Effector CD4-positive, alpha-beta T cell (primary cell): ENCODE data around the gene SCD5.
"Not testable (repeated sequence)": the region's sequence is repeated elsewhere in the genome, so short reads cannot be mapped to it uniquely, and the experiment has no call there.

ENCODE experiments used
- DNase-seq: peaks from one replicate; pipeline ENCODE4 v3.0.0-alpha.2; 2020
- total RNA-seq: gene quantifications from one replicate; lab custom pipeline; 2026; lab: John Stamatoyannopoulos, UW

SCD5 gene
- 0.75 reads per million for total RNA-seq

- no peak for DNase-seq
These were observed at the start of gene SCD5 for GRCh38 chr4:82798168-82799005. SCD5 (minus strand) TSS chr4:82798796; CDS start chr4:82798537, 259 bp downstream.

GRCh38 chr4:82842593-82842992, 44.0 kb upstream of the SCD5 start:
- no peak for DNase-seq

DNA sequence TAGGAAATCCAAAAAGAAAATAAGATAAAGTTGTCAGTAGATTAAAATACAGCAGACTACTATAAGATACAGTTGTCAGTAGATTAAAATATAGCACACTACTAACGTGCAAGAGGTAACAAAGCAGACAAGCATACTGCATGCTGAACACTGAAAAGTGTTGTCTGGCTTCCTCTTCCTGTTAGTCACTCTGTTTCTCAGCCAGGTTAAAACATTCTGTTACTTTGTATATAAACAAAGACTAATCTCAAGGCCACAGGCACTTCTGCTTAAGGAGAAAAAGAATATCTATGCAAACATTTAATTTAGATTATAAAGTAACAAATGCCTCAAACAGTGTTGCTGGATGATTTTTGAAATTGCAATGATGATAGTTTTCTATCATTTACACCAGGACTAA, 41.0 kb upstream of the SCD5 start:
- no peak for DNase-seq

GRCh38 chr4:82833696-82834313, 35.2 kb upstream of the SCD5 start:
- DNase-seq = no peak

GRCh38 chr4:82833060-82833459, 34.5 kb upstream of the SCD5 start:
- DNase-seq = not testable (repeated sequence)

DNA sequence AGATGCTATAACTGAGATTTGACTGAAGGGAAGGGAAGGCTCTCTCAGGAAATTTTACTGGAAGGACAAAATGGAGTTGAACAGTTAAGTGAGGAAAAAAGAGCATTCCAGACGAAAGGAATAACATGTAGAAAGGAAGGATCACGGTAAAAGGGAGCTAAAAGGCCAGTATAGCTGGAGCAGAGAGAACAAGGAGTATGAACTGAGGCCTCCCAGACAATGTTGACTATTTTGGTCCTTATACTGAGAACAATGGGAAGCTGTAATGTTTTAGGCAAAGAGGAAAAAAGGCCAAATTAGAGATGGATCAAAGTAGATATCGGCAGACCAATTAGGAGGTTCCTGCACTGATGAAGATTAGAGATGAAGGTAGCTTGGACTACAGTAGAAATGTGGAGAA, 26.8 kb upstream of the SCD5 start:
- DNase-seq = no peak

DNA sequence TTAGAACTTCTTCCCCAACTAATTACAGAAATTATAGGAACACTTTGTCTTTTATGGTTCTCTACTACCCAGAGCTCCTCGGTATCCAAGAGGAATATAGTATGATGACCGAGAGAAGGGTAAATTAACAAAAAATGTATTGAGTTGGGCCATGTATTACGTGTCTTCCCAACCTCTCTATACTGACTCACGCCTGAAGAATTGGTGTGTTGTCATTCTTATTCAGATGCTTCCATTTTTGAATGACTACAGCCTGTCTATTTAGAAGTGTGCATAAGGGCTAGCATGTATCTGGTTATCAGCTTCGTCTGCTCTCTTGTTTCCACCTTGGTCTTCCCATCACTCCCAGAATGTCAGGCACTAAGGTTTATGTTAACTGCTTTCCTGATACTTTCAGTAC, 24.5 kb upstream of the SCD5 start:
- DNase-seq = no peak

GRCh38 chr4:82820689-82821088, 22.1 kb upstream of the SCD5 start:
- no peak for DNase-seq

GRCh38 chr4:82818664-82819662, 20.4 kb upstream of the SCD5 start:
- no peak for DNase-seq

DNA sequence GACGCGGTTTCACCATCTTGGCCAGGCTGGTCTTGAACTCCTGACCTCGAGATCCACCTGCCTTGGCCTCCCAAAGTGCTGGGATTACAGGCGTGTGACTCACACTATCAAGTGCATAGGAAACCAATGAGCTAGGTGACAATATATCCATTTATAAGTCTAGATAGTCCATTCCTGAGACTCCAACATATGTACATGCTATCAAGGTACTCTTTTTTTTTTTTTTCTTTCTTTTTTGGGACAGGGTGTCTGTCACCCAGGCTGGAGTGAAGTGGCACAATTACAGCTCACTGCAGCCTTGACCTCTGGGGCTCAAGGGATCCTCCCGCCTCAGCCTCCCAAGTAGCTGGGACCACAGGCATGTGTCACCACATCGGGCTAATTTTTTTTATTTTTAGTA, 18.3 kb upstream of the SCD5 start:
- DNase-seq = not testable (repeated sequence)

DNA sequence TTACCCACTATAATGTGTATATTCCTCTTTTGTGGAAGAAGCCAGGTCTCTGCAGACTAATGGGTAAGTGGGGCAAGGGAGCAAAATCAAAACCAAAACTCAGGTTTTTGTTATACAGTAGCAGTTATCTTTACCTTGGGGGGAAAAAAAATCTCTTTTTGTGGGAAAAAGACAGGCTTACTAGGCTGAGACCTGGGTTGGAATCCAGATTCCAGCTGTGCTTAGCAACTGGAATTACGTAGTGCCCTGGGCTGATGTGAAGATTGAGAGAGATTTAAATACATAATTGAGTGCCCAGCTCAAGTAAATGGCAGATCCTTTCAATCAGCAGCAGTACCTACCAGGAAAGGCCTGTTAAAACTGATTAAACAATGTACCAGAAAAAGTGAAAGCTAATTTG, 15.4 kb upstream of the SCD5 start:
- no peak for DNase-seq

DNA sequence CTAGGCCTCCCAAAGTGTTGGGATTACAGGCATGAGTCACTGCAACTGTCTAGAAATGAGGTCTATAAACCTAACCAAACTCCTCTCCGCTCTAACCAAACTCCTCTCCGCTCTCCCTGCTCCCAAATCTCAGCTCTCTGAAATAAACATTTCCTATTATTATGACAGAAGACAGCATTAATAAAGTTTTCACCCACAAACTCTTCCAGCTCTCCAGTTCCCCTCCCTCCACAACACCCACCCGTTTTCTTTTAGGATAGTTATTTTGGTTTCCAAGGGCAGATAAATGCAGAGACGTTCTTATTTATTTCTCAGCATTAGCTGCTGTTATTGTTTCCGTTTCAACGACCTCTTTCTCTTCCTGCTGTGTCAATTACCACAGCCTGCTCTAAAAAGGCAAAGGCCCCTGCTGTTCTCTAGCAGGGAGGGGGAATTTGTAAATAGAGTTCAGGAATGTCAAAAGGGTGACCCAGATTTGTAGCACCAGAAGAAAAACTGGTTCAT, 13.3 kb upstream of the SCD5 start:
- DNase-seq = no peak

GRCh38 chr4:82811392-82811791, 12.8 kb upstream of the SCD5 start:
- no peak for DNase-seq

- DNase-seq = no peak
These were observed 11.6 kb upstream of the SCD5 start for GRCh38 chr4:82810176-82810575.

DNA sequence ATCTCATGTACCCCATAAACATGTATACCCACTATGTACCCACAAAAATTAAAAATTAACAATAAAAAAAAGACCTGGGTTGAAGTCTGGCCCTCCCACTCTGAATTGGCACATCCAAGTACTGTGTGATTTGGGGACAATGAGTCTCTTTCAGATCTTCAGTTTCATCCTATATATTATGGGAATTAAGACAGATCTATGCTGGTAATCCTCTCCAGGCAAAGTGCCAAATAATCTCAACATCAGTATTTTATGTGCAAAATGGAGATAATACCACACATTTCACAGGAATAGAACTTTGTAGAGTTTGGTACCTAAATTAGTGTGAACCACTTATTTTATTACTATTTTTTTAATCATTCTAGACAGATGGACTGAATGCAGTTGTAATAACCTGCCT, 11.0 kb upstream of the SCD5 start:
- DNase-seq = no peak

DNA sequence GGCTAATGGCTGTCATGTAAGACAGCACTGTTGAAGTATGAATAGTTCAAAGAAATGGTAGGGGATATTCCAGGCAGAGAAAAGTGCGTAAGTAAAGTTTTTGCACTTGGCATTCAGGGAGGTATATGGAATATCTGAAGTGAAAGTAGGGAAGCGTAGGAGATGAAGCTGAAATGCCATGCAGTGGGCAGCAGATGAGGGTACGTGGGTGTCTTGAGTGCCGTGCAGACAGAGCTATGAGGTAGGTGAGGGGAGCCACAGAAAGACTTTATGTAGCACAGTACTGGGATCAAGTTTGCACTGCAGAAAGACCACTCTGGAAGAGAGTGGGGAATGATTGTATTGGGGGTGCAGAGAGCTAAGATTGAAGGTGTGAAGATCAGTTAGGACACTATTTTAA, 5.2 kb upstream of the SCD5 start:
- no peak for DNase-seq

- DNase-seq = no peak
These were observed 4.3 kb upstream of the SCD5 start for GRCh38 chr4:82802911-82803310.

- no peak for DNase-seq
These were observed 3.4 kb upstream of the SCD5 start for GRCh38 chr4:82801910-82802521.

GRCh38 chr4:82799006-82799881, 648 bp upstream of the SCD5 start:
- no peak for DNase-seq

- no peak for DNase-seq
These were observed 1.0 kb downstream of the SCD5 start for GRCh38 chr4:82797405-82798111.

GRCh38 chr4:82797040-82797404, 1.6 kb downstream of the SCD5 start:
- DNase-seq = no peak
